Stimulated activated CD8-positive, alpha-beta memory T cell treated with anti-CD3 and anti-CD28 coated beads, Interleukin-4, amount 100 ng/mL, for 1 hour (primary cell): ENCODE data around the gene MMEL1.
"Not testable (repeated sequence)": the region's sequence is repeated elsewhere in the genome, so short reads cannot be mapped to it uniquely, and the experiment has no call there.

Source experiments
- DNase-seq, 2 donors: peaks; one replicate each; pipeline ENCODE4 v3.0.0-alpha.2; 2020; ENCODE audit warnings: low read depth in 2 of 2, low spot score in 1 of 2

Gene MMEL1

DNA sequence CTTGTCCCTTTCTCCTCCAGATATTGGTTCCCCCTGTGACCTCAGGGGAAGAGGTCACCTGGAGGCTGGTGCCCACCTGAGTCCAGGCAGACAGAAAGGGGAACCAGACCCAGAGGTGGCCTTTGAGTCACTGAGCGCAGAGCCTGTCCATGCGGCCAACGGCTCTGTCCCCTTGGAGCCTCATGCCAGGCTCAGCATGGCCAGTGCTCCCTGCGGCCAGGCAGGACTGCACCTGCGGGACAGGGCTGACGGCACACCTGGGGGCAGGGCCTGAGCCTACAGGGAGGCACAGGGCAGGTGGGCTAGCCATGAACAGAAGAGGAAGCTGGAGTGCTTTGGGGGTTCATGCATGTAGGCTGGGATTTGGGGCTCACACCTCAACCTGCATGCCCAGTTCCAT lies 74.0 kb downstream of the MMEL1 start:
- DNase-seq, result no peak

DNA sequence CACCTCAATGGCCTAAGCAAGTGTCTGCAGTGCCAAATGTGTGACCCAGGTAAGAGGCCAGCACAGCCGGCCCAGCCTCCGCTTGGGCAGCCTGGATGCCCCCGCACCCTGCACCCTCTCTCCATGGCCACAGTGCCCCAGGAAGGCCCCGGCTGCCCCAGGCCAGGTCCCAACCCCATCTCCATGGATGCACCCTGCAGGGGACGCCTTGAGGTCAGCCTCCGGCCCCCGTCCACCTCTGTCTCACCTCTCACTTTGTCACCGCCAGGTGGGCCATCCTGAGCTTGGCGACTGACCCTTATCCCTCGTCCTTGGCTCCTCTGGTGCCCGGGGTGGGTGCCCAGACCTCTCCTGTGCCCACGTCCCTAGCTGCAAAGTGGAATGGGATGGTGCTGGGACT lies 74.4 kb downstream of the MMEL1 start:
- no peak for DNase-seq

DNA sequence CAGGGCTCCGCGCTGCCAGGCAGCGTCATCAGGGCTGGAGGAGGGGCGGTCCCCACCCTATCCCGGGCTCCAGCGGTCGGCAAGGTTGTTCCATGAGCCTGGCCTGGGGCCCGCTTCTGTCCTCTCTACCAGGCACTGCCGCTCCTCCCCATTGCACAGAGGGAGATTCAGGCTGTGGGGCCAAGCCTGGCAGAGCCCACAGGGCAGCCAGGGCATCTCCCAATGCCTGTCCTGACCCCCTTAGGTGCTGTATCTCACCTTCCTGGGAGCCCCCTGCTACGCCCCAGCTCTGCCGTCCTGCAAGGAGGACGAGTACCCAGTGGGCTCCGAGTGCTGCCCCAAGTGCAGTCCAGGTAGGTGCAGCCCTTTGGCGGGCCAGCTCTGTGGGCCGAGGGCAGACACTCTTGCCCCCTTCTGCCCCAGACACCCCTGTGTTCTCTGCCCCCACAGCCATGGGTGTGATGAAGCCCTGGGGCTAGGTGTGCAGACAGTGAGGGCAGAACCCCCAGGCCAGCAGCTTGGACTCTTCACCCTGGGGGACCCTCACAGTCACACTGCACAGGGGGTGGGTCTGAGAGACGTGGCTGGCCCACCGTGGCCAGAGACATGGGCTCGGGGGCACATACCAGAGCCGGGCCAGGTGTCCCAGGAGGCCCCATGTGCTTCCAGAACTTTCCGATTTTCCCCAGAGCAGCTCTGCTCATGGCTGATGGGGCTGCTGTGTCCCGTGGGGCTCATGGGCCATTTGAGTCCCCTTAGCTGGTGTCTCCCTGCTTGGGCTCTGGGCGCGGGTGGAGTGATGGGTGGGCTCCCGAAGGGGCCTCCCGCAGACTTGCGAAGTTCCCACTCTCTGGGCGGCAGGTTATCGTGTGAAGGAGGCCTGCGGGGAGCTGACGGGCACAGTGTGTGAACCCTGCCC lies 75.1 kb downstream of the MMEL1 start:
- DNase-seq, result no peak

DNA sequence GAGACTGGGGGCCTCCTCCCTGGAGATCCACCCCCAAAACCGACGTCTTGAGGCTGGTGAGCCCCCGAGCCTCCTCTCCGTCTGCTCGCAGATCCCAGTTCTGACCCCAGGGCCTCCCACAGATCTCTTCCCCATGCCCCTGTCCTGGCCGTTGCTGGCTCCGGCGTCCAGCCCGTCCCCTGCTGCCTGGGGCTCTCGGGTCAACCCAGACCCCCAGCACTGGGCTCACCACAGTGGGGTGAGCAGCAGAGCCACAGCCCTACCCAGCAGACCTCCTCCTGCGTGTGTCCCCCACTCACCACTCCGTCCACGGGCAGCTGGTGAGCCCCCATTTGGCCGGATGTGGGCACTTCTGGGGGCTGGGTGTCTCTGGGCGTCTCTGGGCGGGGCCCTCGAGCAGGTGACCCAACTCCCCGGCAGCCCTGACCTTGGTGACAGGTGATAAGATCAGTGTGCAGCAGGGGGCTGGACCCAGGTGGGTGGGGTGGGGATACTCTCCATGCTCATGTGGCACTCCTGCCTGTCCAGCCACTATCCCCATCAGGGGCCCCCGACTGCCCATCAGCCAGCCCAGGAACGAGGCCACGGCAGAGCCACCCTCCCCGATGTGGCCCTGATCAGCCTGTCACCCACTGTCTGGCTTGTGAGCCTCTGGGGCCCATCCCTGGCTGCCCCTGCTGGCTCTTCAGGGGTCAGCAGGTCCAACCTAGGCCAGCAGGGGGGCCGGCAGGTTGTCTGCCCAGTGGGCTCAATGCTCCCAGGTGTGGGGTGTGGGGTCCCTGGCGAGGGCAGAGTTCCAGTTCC lies 75.9 kb downstream of the MMEL1 start:
- DNase-seq, result no peak

DNA sequence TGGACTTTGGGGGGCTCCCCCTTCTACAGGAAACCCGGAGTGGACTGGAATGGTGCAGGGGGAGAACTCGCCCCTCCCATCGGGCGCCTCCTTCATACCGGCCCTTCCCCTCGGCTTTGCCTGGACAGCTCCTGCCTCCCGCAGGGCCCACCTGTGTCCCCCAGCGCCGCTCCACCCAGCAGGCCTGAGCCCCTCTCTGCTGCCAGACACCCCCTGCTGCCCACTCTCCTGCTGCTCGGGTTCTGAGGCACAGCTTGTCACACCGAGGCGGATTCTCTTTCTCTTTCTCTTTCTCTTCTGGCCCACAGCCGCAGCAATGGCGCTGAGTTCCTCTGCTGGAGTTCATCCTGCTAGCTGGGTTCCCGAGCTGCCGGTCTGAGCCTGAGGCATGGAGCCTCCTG lies 76.5 kb downstream of the MMEL1 start, which contains the start of gene TNFRSF14:
TSS of gene TNFRSF14 (plus strand) at position 95 of the 401 bp plus-strand sequence. CDS start at position 389, 294 bp downstream.
- DNase-seq, result peak in 1 of 2 donors; percentile 49

DNA sequence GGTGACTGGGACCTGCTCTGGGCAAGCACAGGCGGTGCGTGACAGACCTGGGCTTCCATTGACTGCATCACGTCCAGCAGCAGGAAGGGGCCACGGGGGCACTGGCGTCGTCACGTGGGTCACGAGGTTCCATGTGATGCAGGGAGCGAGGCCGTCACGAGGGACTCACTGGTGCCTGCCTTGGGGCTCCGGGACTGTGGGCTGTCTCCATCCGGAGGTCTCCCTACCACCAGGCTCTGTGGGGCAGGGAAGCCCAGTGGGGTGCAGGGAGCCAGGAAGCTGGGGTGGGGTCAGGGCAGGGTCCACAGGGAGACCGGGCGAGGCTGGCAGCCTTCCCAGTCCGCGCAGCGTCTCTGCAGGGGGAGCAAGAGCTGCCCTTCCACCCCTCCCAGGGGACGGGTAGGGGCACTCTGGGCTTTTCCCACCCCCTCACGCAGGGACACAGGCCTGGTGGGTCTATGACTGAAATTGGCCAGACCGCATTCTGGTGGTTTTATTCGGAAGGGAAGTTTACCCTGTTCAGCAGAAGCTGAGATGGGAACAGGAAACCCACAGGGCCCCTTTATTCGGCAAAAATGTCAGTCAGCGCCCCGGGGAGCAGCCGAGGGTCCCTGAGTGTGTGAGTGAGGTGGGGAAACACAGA lies 77.1 kb downstream of the MMEL1 start:
- DNase-seq, result peak; percentile 52 to 55

DNA sequence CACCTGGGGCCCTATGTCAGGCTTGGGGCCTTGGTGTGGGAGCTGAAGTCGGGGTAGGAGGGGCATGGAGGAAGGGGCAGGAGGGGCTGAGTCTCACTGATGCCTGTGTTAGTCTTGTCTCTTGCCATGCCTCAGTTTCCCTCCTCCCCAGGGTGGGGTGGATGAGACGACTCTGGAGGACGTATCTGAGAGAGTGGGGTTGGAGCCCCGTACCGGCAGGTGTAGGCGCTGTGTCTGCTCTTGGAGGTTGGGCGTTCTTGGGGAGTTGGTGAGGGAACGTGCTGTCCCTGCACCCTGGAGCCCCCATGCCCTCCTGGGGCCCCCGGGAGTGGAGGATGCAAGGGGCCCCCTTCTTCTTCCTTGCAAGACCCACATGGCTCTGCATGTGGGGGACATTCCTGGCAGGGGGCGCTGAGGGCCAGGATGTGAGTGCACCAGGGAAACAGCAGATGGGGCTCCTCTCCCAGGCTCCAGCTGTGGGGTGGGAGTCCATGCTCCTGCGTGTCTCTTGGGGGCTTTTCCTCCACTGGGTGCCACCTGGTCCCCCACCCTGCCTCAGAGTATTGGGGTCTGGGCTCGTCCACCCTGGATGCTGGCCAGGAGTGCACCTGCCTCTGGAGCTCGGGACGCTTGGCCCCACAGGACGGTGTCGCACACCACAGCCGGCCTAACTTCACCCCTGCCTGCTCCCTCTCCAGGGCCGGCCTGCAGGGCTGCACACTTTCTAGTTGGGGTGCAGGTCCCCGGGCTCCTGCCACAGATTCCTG lies 78.0 kb downstream of the MMEL1 start:
- DNase-seq, result no peak

DNA sequence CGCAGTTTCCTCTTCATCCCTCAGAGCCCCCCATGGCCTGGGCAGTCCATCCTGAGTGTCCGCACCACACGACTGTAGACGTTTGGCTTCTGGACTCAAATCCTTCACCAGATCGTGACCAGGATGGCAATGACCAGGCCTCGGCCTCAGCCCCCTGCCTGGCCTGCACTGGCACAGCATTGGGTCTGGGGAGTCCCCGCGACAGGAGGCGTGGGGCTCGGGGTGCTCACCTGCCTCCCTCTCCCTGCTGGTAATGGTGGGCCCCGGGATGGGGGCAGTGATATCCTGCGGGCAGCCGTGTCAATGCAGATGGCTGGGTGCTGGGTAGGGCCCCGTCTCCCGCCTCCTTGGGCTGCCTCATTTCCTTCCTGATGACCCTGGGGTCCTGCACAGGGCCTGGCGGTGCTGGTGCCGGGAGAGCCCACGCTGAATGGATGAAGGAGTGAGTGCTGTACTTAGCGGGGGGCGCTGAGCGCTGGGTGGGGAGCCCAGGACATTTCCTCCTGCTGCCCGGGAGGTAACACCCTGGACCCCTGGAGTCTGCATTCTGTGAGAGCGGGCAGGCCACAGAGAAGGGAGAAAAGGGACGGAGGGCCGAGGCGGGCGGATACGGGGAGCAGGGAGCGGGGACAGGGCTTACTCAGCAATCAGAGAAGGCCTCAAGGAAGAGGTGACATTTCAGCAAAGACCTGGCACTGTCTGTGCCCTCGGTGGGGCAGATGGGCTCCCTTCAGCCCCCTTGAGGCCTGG lies 78.8 kb downstream of the MMEL1 start:
- no peak for DNase-seq

DNA sequence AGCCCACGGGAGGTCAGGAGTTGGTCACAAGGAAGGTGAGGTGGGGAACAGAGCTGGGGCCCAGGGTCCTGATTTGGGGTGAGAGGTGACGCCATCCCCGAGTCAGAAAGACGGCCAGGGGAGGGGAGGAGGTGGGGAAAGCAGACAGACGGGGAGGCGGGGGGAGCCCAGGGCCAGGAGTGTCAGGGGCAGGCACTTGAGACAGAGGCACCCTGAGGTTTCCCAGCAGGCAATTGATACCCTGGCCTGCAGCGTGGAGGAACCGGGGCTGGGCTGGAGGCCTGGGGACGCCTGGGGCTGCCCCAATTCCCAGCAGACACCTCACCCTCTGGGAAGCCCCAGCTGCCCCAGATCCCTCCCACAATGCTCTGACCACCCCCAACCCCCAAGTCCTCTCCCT lies 79.7 kb downstream of the MMEL1 start:
- not testable (repeated sequence) for DNase-seq

DNA sequence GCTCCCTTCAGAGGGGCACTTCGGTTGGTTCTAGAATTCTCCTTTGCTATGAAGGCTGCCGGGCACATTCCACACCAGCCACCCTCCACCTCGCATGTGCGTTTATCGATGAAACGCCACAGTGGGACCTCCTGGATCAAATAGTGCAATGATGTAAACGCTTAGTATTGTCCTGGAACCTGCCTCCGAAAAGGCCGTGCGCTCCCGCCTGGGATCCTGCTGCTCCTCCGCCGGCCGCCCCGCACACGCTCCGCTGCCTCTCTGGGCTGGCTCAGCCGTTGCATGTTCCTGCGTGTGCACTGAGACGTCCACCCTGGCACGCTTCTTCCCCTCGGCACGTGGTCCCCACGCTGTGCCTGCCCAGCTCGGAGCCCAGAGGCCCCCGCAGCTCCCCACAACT lies 80.6 kb downstream of the MMEL1 start:
- no peak for DNase-seq

DNA sequence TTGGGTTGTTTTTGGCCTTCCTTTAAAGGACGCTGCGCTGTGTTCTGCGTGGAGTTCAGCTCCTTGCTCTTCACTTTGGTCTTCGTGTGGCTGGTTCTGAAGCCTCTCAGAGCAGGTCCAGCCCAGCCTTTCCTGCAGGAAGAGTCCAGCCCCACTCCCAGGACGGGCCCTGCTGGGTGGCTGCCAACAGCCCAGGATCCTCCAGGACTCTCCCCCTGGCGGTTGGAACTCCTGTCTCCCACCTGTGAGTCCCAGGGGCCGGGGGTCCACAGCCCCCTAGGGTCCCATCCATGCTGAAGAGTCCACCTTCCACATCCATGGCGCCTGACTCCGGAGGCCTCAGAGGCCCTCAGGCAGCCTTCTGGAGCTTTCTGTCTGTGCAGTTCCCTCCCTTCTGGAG lies 81.3 kb downstream of the MMEL1 start:
- DNase-seq, result not testable (repeated sequence)

DNA sequence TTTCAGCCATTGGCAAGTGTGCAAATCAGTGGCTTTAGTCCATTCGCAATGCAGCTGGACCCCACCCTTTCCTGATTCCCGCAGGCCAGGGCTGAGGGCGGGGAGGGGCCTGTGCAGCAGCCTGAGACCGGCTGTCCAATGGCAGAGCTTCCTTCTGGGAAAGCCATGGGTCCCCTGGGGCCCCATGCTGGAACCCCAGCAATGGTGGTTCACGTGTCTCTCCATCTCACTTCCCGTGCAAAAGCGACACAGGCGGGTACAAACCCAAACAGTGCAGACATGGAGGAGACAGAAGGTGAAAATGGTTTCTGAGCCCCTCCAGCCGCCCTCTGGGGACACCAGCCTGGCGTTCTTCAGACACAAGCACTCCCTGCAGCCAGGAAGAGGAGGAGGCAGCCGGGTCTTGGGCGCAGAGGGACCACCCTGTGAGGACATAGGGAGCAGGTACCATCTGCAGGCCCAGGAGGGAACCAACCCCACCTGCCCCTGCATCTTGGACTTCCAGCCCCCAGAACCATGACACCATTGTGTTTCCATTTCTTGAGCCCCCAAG lies 82.4 kb downstream of the MMEL1 start:
- DNase-seq, result not testable (repeated sequence)

DNA sequence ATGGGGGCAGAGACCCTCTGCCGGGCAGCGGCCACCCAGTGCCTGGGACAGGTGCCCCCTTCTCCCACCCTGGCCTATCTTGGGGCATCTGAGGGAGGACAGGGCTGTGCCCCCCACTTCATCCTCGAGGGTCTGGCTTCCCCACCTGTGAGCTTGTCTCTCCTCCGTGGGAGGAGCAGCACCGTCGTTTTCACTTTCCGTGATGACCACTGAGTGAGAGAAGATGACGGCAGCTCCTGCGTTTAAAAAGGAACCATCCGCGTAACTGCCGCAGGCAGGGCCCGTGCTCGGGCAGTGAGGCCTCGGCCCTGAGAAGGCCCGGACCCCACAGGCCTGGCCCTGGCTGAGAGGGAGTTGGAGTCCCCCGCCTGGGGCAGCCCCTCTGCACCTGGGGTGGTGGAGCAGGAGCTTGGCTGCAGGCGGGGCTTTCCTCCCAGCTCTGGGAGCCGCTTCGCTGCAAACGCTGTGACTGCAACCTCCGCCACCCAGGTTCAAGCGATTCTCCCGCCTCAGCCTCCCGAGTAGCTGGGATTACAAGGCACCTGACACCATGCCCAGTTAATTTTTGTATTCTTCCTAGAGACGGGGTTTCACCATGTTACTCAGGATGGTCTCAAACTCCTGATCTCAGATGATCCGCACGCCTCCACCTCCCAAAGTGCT lies 83.3 kb downstream of the MMEL1 start:
- DNase-seq, result not testable (repeated sequence)

DNA sequence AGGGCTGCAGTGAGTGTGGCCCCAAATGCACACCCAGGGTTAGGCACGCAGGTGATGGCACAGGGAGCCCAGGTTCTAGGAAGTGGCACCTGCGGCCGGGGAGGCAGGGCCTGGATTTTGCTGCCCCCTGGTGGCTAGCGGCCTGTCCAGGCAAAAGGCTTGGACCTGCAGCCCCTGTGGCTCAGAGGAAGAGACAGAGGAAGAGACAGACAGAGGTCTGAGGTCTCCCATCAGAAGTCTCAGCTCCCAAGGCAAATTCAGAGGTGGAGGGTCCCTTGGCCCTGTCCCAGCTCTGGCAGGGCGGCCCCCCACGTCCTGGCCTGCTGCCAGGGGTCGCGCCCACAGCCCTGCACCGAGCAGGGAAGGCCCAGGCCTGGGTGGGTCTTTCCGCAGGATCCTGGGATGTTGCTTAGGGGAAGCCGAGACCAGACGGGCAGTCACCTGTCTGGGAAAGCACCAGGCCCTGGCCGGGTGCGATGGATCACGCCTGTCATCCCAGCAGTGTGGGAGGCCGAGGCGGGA lies 84.7 kb downstream of the MMEL1 start:
- peak; percentile 60 to 76 for DNase-seq

DNA sequence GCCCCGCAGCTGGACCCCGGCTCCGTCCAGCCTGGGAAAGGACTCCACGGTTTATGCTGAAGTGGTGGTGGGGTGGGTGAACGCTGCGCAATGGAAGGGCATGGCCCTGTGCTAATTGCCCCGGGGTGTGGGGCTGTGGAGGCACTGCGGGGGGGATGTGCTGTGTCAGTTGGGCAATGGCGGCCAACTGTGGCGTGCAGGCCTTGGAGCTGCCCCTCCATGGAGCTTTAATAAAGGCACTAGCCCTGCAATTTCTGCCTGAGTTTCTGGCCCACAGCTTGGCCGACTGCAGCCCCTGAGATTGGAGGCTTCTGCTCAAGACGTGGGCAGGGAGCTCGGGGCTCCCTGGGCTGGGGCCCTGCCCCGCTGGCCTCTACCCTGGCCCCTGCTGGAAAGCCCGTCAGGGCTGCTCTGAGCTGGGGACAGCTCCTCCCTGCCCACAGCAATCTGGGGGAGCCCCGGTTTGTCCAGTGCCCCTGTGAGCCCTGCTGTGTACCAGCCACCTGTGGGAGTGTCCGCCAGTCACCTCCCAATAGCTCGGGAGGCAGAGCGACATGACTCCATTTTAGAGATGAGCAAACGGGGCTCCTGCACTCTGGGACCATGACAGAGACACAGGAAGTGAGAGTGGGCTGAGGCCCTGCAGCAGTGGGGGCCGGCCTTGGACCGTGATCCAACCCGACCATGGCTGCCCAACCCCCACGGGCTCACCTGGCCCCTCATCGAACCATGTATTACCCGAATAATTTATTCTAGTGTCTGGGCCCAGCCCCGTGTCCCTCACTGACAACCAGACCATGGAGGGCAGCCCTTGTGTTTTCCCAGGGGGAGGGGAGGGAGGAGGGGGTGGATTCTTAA lies 85.4 kb downstream of the MMEL1 start:
- no peak for DNase-seq

DNA sequence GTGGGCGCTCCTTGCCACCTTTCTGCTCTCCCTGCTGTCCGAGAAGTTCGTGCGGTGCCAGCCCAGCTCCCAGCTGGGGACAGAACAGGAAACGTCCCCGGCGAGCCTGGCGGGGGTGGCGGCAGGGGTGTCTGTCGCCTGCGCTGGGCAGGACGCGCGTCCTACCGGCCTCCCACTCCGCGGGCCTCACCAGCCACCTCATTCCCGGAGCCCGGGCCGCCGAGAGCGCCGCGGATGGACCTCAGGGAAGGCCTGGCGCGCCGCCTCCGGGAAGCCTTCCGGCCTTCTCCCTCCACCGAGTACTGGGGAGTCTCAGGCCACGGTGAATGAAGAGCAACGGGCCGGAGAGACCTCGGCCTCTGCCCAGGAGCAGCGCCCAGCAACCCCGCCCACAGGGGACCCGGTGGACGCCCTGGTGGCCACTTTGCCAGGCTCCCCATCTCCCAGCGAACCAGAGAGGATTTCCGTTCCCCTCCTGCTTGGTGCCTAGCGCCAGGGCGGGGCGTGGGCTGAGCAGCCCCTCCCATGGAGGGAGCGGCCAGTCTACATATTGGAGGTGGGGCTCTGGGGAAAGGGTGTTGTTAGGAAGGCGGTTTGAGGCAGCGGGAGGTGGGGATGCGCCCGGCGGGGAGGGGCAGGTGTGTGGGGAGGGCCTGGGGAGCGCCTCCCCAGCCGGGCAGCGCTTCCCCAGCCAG lies 86.2 kb downstream of the MMEL1 start:
- DNase-seq, result peak; percentile 50 to 70

DNA sequence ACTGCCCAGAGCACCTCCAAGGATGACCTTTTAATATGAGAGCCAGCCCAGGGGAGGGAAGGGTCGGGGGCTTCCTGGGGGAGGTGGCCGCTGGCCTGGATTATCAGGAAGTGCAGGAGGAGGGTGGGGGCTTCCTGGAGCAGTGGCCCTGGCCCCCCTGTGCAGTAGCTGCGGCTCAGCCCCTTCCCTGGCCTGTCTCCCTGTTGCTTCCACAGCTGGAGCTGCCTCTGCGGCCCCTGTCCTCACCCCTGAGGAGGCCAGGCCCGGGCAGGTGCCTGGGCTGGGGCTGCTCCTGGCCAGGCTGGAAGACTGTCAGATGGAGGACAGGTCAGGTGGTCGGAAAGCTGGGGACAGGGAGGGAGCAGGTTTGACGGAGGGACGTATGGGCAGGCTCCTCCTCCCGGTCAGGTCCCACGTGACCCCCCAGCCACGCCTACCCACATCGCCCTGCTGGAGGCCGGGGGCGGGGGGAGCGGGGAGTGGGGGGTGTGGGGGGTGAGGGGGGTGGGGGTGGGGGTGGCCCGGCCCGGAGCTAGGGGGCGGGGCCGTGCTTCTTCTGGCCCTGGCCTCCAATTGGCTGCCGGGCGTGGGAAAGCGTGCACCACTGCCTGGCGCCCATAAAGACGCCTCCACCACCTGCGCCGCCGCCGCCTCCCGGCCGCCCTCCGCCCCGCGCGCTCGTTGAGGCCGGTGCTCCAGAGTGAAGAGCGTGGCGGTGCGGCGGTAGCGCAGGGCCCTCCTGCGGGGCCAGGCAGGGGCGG lies 86.9 kb downstream of the MMEL1 start:
- peak; percentile 80 to 82 for DNase-seq
